NOMO-1 treated with dmso at 0.1 percent for 144 hours (cell line): ENCODE results near the gene GIGYF1.
"Not testable (repeated sequence)": the region's sequence is repeated elsewhere in the genome, so short reads cannot be mapped to it uniquely, and the experiment has no call there.

Source experiments
- DNase-seq: peaks from one replicate; lab custom pipeline; 2025; ENCODE audit not compliant: unreplicated experiment; lab: John Stamatoyannopoulos, UW

Gene GIGYF1

GRCh38 chr7:100711369-100711768 is 17.3 kb upstream of the GIGYF1 start:
- DNase-seq = no peak

- no peak for DNase-seq
These were observed 16.4 kb upstream of the GIGYF1 start for GRCh38 chr7:100710452-100710851.

- no peak for DNase-seq
These were observed 14.3 kb upstream of the GIGYF1 start for GRCh38 chr7:100708395-100708794.

GRCh38 chr7:100706672-100707311 is 12.7 kb upstream of the GIGYF1 start:
- DNase-seq = no peak

GRCh38 chr7:100705753-100706671 is 12.0 kb upstream of the GIGYF1 start, which contains the start of gene POP7:
Gene POP7, plus strand, starts transcription at chr7:100706121. Its CDS starts 710 bp downstream, at chr7:100706831.
- peak; percentile 99 for DNase-seq

- peak; percentile 74 for DNase-seq
These were observed 11.3 kb upstream of the GIGYF1 start for GRCh38 chr7:100705320-100705752.

GRCh38 chr7:100701089-100701488 is 7.0 kb upstream of the GIGYF1 start:
- not testable (repeated sequence) for DNase-seq

GRCh38 chr7:100699018-100699417 is 5.0 kb upstream of the GIGYF1 start:
- DNase-seq = no peak

GRCh38 chr7:100696123-100696521 is 2.1 kb upstream of the GIGYF1 start:
- no peak for DNase-seq

- no peak for DNase-seq
These were observed 545 bp downstream of the GIGYF1 start for GRCh38 chr7:100693312-100694097.

- DNase-seq = no peak
These were observed 1.5 kb downstream of the GIGYF1 start for GRCh38 chr7:100692578-100692961.

GRCh38 chr7:100691676-100692577 is 2.1 kb downstream of the GIGYF1 start:
- peak; percentile 48 for DNase-seq

GRCh38 chr7:100689230-100690135 is 4.6 kb downstream of the GIGYF1 start:
- DNase-seq = no peak

GRCh38 chr7:100688326-100688860 is 5.7 kb downstream of the GIGYF1 start:
- DNase-seq = no peak

GRCh38 chr7:100687751-100688300 is 6.2 kb downstream of the GIGYF1 start:
- DNase-seq = no peak

- no peak for DNase-seq
These were observed 6.8 kb downstream of the GIGYF1 start for GRCh38 chr7:100687261-100687660.

- DNase-seq = no peak
These were observed 7.2 kb downstream of the GIGYF1 start for GRCh38 chr7:100686822-100687211.

- no peak for DNase-seq
These were observed 7.7 kb downstream of the GIGYF1 start for GRCh38 chr7:100686201-100686821.
